Esophagus muscularis mucosa (tissue), 4 donors: ENCODE measurements around the gene DOCK6. TPM values are rescaled to one million over a fixed set of nuclear protein-coding genes. Genes with fewer than 3 reads are reported as not detected.

Experiments
- DNase-seq: peaks from one replicate; pipeline ENCODE4 v3.0.0-alpha.2; 2017; ENCODE audit errors: extremely low spot score
- H3K27ac ChIP-seq, 4 donors: fragments of 200-600 bp; sonication (generic); replicated peaks in 1 of 4; 1 replicate in 3 of 4; 2 replicates in 1 of 4; pipeline ENCODE4 v1.5.1; 2016 to 2019; ENCODE audit warnings: mild to moderate bottlenecking in 1 of 4
- H3K27me3 ChIP-seq, 4 donors: fragments of 200-600 bp; sonication (generic); one replicate each; pipeline versions ENCODE4 v1.5.1 to v1.6.0; 2016 to 2019
- H3K36me3 ChIP-seq, 4 donors: fragments of 200-600 bp; sonication (generic); one replicate each; pipeline ENCODE4 v1.5.1; 2016 to 2019
- H3K4me1 ChIP-seq, 4 donors: fragments of 200-600 bp; sonication (generic); one replicate each; pipeline ENCODE4 v1.5.1; 2016 to 2019
- H3K4me3 ChIP-seq, 4 donors: fragments of 200-600 bp; sonication (generic); 1 replicate in 2 of 4; 2 replicates in 2 of 4; pipeline ENCODE4 v1.5.1; 2016 to 2019; ENCODE audit warnings: mild to moderate bottlenecking in 4 of 4, moderate library complexity in 1 of 4
- H3K9me3 ChIP-seq, 4 donors: fragments of 200-600 bp; sonication (generic); 1 replicate in 3 of 4; 2 replicates in 1 of 4; pipeline ENCODE4 v1.5.1; 2016 to 2019
- CTCF ChIP-seq, 3 experiments: fragments of 200-600 bp in 2 of 3; fragments of 450-650 bp in 1 of 3; sonication (generic) in 2 of 3; IDR thresholded peaks; one replicate each; pipeline ENCODE4 v1.5.1; 2017 to 2019; ENCODE audit warnings: antibody characterized with exemption in 3 of 3, mild to moderate bottlenecking in 2 of 3, moderate library complexity in 1 of 3
- EP300 ChIP-seq: sonication (generic); formaldehyde crosslinking; IDR thresholded peaks from one replicate; pipeline ENCODE4 v1.6.1; 2017; ENCODE audit warnings: antibody characterized with exemption
- POLR2A ChIP-seq: fragments of 450-650 bp; IDR thresholded peaks from one replicate; pipeline ENCODE4 v1.6.1; 2017; ENCODE audit warnings: antibody characterized with exemption, moderate library complexity, mild to moderate bottlenecking, low read depth
- POLR2AphosphoS5 ChIP-seq, 2 donors: sonication (generic); formaldehyde crosslinking; IDR thresholded peaks; one replicate each; pipeline ENCODE4 v1.6.1; 2017; ENCODE audit warnings: antibody characterized with exemption in 2 of 2
- WGBS: methylation state at CpG from one replicate; pipeline ENCODE4 v1.1.5; 2018; 5-methylcytosine and 5-hydroxymethylcytosine counted together
- intact Hi-C: fragments of 100-400 bp; cut with DNase I; formaldehyde crosslinking; loops from one replicate; pipeline ENCODE4 v1.15.1; 2023
- total RNA-seq, 4 donors: library from RNA; depleted of rRNA; stranded (reverse); fragments of >200 nt; gene quantifications; one replicate each; pipeline versions ENCODE4 v1.1.0 to v1.2.1, GENCODE V29; 2016

Gene DOCK6
- total RNA-seq, 4 donors from 2014 or later = 32.6 to 51.0 (median 40.1) TPM

GRCh38 chr19:11240008-11240444, 22.3 kb downstream of the DOCK6 start:
- Histone ChIP-seq H3K27ac (no peak overlapping the region), H3K9me3 (peaks cover 0 to 9% (median 0%) of the 10 kb centered on the region in 4 donors), H3K4me3 (no peak overlapping the region), H3K27me3 (no peaks in the 10 kb centered on the region), H3K36me3 (peaks cover 8 to 85% (median 66%) of the 10 kb centered on the region in 4 donors), H3K4me1 (peaks cover 7 to 13% (median 12%) of the 10 kb centered on the region in 4 donors)
- DNase-seq = no peak
- 97% methylated on average over 8 of the region's 8 CpGs for WGBS
- intact Hi-C loops = loop anchor here (5.0 kb wide), 1 partner anchor 207 kb away; no protein-coding TSS in a partner anchor
- no peak for TF ChIP-seq CTCF (IDR thresholded peaks at IDR 0.05)
- TF ChIP-seq POLR2AphosphoS5 (IDR thresholded peaks at IDR 0.05) = no peak
- TF ChIP-seq EP300 = no peak
- no peak for TF ChIP-seq POLR2A

GRCh38 chr19:11239377-11240000, 22.8 kb downstream of the DOCK6 start, which contains the start of gene ANGPTL8:
ANGPTL8 (plus strand) TSS chr19:11239619; CDS start chr19:11239638, 19 bp downstream.
- intact Hi-C loops = no loop called here
- peaks cover 8 to 85% (median 69%) of the 10 kb centered on the region in 4 donors for H3K36me3 ChIP-seq
- H3K4me3 ChIP-seq = no peak within 1 kb of the TSS

GRCh38 chr19:11238781-11239376, 23.4 kb downstream of the DOCK6 start:
- 97% methylated on average over 6 of the region's 6 CpGs for WGBS
- Histone ChIP-seq H3K9me3 (peaks cover 0 to 9% (median 0%) of the 10 kb centered on the region in 4 donors), H3K36me3 (peaks cover 8 to 91% (median 74%) of the 10 kb centered on the region in 4 donors), H3K27ac (no peak overlapping the region), H3K4me1 (peaks cover 4 to 10% (median 9%) of the 10 kb centered on the region in 4 donors), H3K27me3 (no peaks in the 10 kb centered on the region), H3K4me3 (no peak overlapping the region)
- no peak for DNase-seq
- intact Hi-C loops = no loop called here
- TF ChIP-seq EP300 (no peak), POLR2AphosphoS5 (IDR thresholded peaks at IDR 0.05) (no peak), POLR2A (no peak), CTCF (IDR thresholded peaks at IDR 0.05) (no peak)

More at GRCh38 chr19:11239377-11240000, 22.8 kb downstream of the DOCK6 start, which contains the start of gene ANGPTL8:
- Histone ChIP-seq H3K4me1 (peaks cover 7 to 13% (median 12%) of the 10 kb centered on the region in 4 donors), H3K27ac (no peak within 1 kb of the TSS), H3K27me3 (no peaks in the 10 kb centered on the region), H3K9me3 (peaks cover 0 to 9% (median 0%) of the 10 kb centered on the region in 4 donors)
- TF ChIP-seq EP300 (no peak), POLR2A (no peak), POLR2AphosphoS5 (IDR thresholded peaks at IDR 0.05) (no peak), CTCF (IDR thresholded peaks at IDR 0.05) (no peak)
- WGBS = 88% methylated on average over 12 of the region's 23 CpGs
- DNase-seq = no peak

- Histone ChIP-seq H3K27me3 (no peaks in the 10 kb centered on the region), H3K4me3 (no peak overlapping the region), H3K36me3 (peaks cover 12 to 98% (median 79%) of the 10 kb centered on the region in 4 donors), H3K9me3 (peaks cover 0 to 9% (median 0%) of the 10 kb centered on the region in 4 donors), H3K27ac (no peak overlapping the region), H3K4me1 (peaks cover 0 to 2% (median 1%) of the 10 kb centered on the region in 4 donors)
- intact Hi-C loops = no loop called here
- WGBS = 88% methylated on average over 7 of the region's 11 CpGs
- TF ChIP-seq EP300 (no peak), POLR2AphosphoS5 (IDR thresholded peaks at IDR 0.05) (no peak), POLR2A (no peak), CTCF (IDR thresholded peaks at IDR 0.05) (no peak)
- DNase-seq = no peak
These were observed 24.3 kb downstream of the DOCK6 start for GRCh38 chr19:11238041-11238440.
